DND-41 (cell line): ENCODE measurements around the gene SST.

Experiments used
- ATAC-seq: fragments of 200-7000 bp; cut with Tn5 transposase; 3 replicates; pipeline ENCODE4 v1.9.1; 2021; ENCODE audit warnings: low read depth; ENCODE audit not compliant: insufficient read depth
- DNase-seq: peaks from one replicate; pipeline ENCODE4 v3.0.0-alpha.2; 2020
- H2AFZ ChIP-seq: 2 replicates; pipeline ENCODE4 v1.6.0; 2012; ENCODE audit warnings: low read depth, low read length
- H3K27ac ChIP-seq: 2 replicates; pipeline ENCODE4 v1.5.1; 2012; ENCODE audit warnings: low read length, inconsistent platforms
- H3K27me3 ChIP-seq: fragments of 200-600 bp; sonication (generic); 2 replicates; pipeline ENCODE4 v1.6.0; 2012; ENCODE audit warnings: low read length, mild to moderate bottlenecking, inconsistent platforms; ENCODE audit not compliant: insufficient read depth, poor library complexity
- H3K36me3 ChIP-seq: 2 replicates; pipeline ENCODE4 v1.5.1; 2012; ENCODE audit warnings: low read length, inconsistent platforms; ENCODE audit not compliant: insufficient read depth
- H3K4me1 ChIP-seq: 2 replicates; pipeline ENCODE4 v1.5.1; 2012; ENCODE audit warnings: mild to moderate bottlenecking, low read length; ENCODE audit not compliant: insufficient read depth
- H3K4me2 ChIP-seq: 2 replicates; pipeline ENCODE4 v1.6.0; 2012; ENCODE audit warnings: mild to moderate bottlenecking, moderate library complexity, low read length, inconsistent platforms; ENCODE audit not compliant: insufficient read depth
- H3K4me3 ChIP-seq, 2 experiments: fragments of 200-600 bp in 1 of 2; shearing (Covaris generic) in 1 of 2; 2 replicates each; pipeline ENCODE4 v1.5.1; 2012 to 2016; ENCODE audit warnings: inconsistent platforms in 2 of 2, low read length in 2 of 2, mild to moderate bottlenecking in 2 of 2, low read depth in 1 of 2, moderate library complexity in 1 of 2
- H3K79me2 ChIP-seq: 2 replicates; pipeline ENCODE4 v1.6.0; 2012; ENCODE audit warnings: low read length, inconsistent platforms; ENCODE audit not compliant: insufficient read depth
- H3K9ac ChIP-seq: 2 replicates; pipeline ENCODE4 v1.6.0; 2012; ENCODE audit warnings: low read depth, mild to moderate bottlenecking, inconsistent platforms, low read length, moderate library complexity
- H3K9me3 ChIP-seq: 2 replicates; pipeline ENCODE4 v1.5.1; 2012; ENCODE audit warnings: low read length, moderate library complexity, mild to moderate bottlenecking, inconsistent platforms; ENCODE audit not compliant: insufficient read depth, severe bottlenecking
- H4K20me1 ChIP-seq: 2 replicates; pipeline ENCODE4 v1.6.0; 2012; ENCODE audit warnings: low read length; ENCODE audit not compliant: insufficient read depth
- CTCF ChIP-seq: IDR thresholded peaks from 2 replicates; pipeline ENCODE4 v1.5.1; 2012; ENCODE audit warnings: borderline replicate concordance, low read length, moderate library complexity, mild to moderate bottlenecking; ENCODE audit not compliant: poor library complexity, severe bottlenecking; ENCODE audit errors: extremely low read depth
- EZH2 ChIP-seq: IDR thresholded peaks from 3 replicates; pipeline ENCODE4 v1.6.1; 2012; ENCODE audit warnings: borderline replicate concordance, low read depth, mild to moderate bottlenecking, moderate library complexity, low read length, inconsistent platforms; ENCODE audit not compliant: severe bottlenecking

Gene SST

GRCh38 chr3:187619461-187619860 lies 50.7 kb downstream of the SST start:
- Histone ChIP-seq H3K79me2 (no peaks in the 10 kb centered on the region), H3K36me3 (no peaks in the 10 kb centered on the region), H3K4me3 (no peak overlapping the region), H4K20me1 (no peaks in the 10 kb centered on the region), H3K4me2 (no peak overlapping the region), H3K9me3 (no peaks in the 10 kb centered on the region), H2AFZ (no peak overlapping the region), H3K4me1 (no peaks in the 10 kb centered on the region), H3K27me3 (peaks cover 18% of the 10 kb centered on the region), H3K27ac (no peak overlapping the region), H3K9ac (no peak overlapping the region)
- no peak for DNase-seq
- TF ChIP-seq CTCF (no peak), EZH2 (no peak)
- no peak for ATAC-seq
